Gastrocnemius medialis (tissue), 4 donors: ENCODE data around the gene PIH1D1. TPM values are rescaled to one million over a fixed set of nuclear protein-coding genes. Genes with fewer than 3 reads are reported as not detected.
"Not testable (repeated sequence)": the region's sequence is repeated elsewhere in the genome, so short reads cannot be mapped to it uniquely, and the experiment has no call there.

Experiments
- ATAC-seq, 2 donors: fragments of 150-250 bp; one replicate each; pipeline ENCODE4 v1.9.1; 2016
- DNase-seq, 2 donors: peaks; one replicate each; pipeline ENCODE4 v3.0.0-alpha.2; 2019
- H3K27ac ChIP-seq, 4 donors: fragments of 200-600 bp; sonication (generic); 1 replicate in 1 of 4; 2 replicates in 3 of 4; pipeline ENCODE4 v1.5.1; 2016 to 2018; ENCODE audit warnings: mild to moderate bottlenecking in 2 of 4, moderate library complexity in 1 of 4
- H3K27me3 ChIP-seq, 3 donors: fragments of 200-600 bp; sonication (generic) in 2 of 3; 1 replicate in 1 of 3; 2 replicates in 2 of 3; pipeline versions ENCODE4 v1.5.1 to v1.6.0; 2016 to 2019; ENCODE audit warnings: mild to moderate bottlenecking in 1 of 3, moderate library complexity in 1 of 3
- H3K36me3 ChIP-seq, 2 donors: fragments of 200-600 bp; sonication (generic) in 1 of 2; one replicate each; pipeline ENCODE4 v1.5.1; 2017 to 2018
- H3K4me1 ChIP-seq, 2 donors: fragments of 200-600 bp; sonication (generic) in 1 of 2; one replicate each; pipeline ENCODE4 v1.5.1; 2016 to 2017; ENCODE audit warnings: mild to moderate bottlenecking in 2 of 2
- H3K4me3 ChIP-seq, 4 donors: fragments of 200-600 bp; sonication (generic) in 3 of 4; 1 replicate in 1 of 4; 2 replicates in 3 of 4; pipeline ENCODE4 v1.5.1; 2016 to 2019; ENCODE audit warnings: mild to moderate bottlenecking in 2 of 4
- H3K9me3 ChIP-seq, 3 donors: fragments of 200-600 bp; sonication (generic) in 2 of 3; 1 replicate in 1 of 3; 2 replicates in 2 of 3; pipeline ENCODE4 v1.5.1; 2016 to 2019
- POLR2A ChIP-seq, 2 donors: fragments of 450-650 bp; IDR thresholded peaks; one replicate each; pipeline ENCODE4 v1.6.1; 2017; ENCODE audit warnings: antibody characterized with exemption in 2 of 2, mild to moderate bottlenecking in 2 of 2, moderate library complexity in 2 of 2
- in situ Hi-C, 4 donors: fragments of 200-750 bp; cut with MboI; loops; one replicate each; pipeline versions ENCODE4 v1.15.0 to v1.8.0; 2017; ENCODE audit warnings: low sequenced_read_pairs in 4 of 4
- intact Hi-C: fragments of 100-400 bp; cut with DNase I; formaldehyde crosslinking; loops from one replicate; pipeline ENCODE4 v1.15.1; 2023; ENCODE audit warnings: low total_unique reads
- total RNA-seq, 4 donors: library from RNA; depleted of rRNA; stranded (reverse); fragments of >200 nt; gene quantifications; one replicate each; pipeline versions ENCODE4 v1.1.0 to v1.2.3, GENCODE V29; 2016
- TF ChIP-seq, protein P1 (sequence below), 5 experiments: fragments of 450-650 bp in 3 of 5; fragments of 200-600 bp in 2 of 5; sonication (generic) in 2 of 5; IDR thresholded peaks in 4 of 5; conservative IDR thresholded peaks in 1 of 5; 1 replicate in 4 of 5; 2 replicates in 1 of 5; pipeline ENCODE4 v1.5.1; 2016 to 2019; ENCODE audit warnings: antibody characterized with exemption in 5 of 5, mild to moderate bottlenecking in 3 of 5, moderate library complexity in 3 of 5

The PIH1D1 gene
- total RNA-seq, 4 donors from 2014 or later, result 41.9 to 107 (median 79.0) TPM

DNA sequence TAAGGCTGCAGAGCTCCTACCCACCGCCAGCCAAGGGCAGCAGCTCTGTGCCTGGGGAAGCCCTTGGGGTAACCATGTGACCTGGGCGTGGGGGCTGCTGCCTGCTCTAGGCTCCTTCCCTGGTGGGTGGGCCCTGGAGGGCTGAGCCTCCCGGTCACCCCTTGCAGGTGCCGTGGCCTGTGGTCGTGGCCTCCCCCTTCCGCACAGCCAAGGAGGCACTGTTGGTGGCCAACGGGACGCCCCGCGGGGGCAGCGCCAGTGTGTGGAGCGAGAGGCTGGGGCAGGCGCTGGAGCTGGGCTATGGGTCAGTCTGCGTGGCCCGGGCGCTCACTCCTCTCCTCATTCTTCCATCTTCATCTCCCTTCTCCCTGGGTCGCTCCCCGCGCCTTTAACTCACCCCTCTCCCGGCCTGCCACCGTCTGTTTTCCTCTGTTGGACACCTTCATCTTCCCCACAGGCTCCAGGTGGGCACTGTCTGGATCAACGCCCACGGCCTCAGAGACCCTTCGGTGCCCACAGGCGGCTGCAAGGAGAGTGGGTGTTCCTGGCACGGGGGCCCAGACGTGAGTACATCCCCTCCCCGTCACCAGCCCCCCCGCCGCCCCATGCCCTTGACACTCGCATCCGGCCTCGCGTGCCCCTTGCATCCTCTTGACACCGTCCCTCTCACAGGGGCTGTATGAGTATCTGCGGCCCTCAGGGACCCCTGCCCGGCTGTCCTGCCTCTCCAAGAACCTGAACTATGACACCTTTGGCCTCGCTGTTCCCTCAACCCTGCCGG is 12.5 kb upstream of the PIH1D1 start:
- TF ChIP-seq, protein P1, sequence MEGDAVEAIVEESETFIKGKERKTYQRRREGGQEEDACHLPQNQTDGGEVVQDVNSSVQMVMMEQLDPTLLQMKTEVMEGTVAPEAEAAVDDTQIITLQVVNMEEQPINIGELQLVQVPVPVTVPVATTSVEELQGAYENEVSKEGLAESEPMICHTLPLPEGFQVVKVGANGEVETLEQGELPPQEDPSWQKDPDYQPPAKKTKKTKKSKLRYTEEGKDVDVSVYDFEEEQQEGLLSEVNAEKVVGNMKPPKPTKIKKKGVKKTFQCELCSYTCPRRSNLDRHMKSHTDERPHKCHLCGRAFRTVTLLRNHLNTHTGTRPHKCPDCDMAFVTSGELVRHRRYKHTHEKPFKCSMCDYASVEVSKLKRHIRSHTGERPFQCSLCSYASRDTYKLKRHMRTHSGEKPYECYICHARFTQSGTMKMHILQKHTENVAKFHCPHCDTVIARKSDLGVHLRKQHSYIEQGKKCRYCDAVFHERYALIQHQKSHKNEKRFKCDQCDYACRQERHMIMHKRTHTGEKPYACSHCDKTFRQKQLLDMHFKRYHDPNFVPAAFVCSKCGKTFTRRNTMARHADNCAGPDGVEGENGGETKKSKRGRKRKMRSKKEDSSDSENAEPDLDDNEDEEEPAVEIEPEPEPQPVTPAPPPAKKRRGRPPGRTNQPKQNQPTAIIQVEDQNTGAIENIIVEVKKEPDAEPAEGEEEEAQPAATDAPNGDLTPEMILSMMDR (IDR thresholded peaks at IDR 0.05 in 4 of 5, conservative IDR thresholded peaks at IDR 0.05 in 1 of 5), result no peak
- TF ChIP-seq POLR2A (IDR thresholded peaks at IDR 0.05), result no peak
- H3K27ac ChIP-seq, result no peak overlapping the region
- no peak for ATAC-seq
- no peaks in the 10 kb centered on the region for H3K9me3 ChIP-seq
- intact Hi-C loops, result no loop called here
- no peaks in the 10 kb centered on the region for H3K36me3 ChIP-seq
- H3K4me3 ChIP-seq, result no peak overlapping the region
- no peak for DNase-seq
- in situ Hi-C loops, result no loop called here
- peaks cover 0 to 4% of the 10 kb centered on the region in 2 donors for H3K4me1 ChIP-seq
- H3K27me3 ChIP-seq, result no peaks in the 10 kb centered on the region

GRCh38 chr19:49462492-49462891 is 10.9 kb upstream of the PIH1D1 start:
- in situ Hi-C loops (no loop called here), intact Hi-C loops (no loop called here)
- Histone ChIP-seq H3K4me3 (no peak overlapping the region), H3K36me3 (no peaks in the 10 kb centered on the region), H3K9me3 (no peaks in the 10 kb centered on the region), H3K27me3 (no peaks in the 10 kb centered on the region), H3K27ac (no peak overlapping the region), H3K4me1 (no peaks in the 10 kb centered on the region)
- DNase-seq (no peak), ATAC-seq (no peak)
- TF ChIP-seq, protein P1 (IDR thresholded peaks at IDR 0.05 in 4 of 5, conservative IDR thresholded peaks at IDR 0.05 in 1 of 5), result no peak
- no peak for TF ChIP-seq POLR2A (IDR thresholded peaks at IDR 0.05)

GRCh38 chr19:49461656-49462055 is 10.0 kb upstream of the PIH1D1 start:
- intact Hi-C loops (no loop called here), in situ Hi-C loops (no loop called here)
- DNase-seq, result no peak
- no peak for ATAC-seq
- H3K27me3 ChIP-seq, result no peaks in the 10 kb centered on the region
- H3K4me1 ChIP-seq, result peaks cover 0 to 3% of the 10 kb centered on the region in 2 donors
- no peak overlapping the region for H3K27ac ChIP-seq
- no peak overlapping the region for H3K4me3 ChIP-seq
- H3K36me3 ChIP-seq, result no peaks in the 10 kb centered on the region
- TF ChIP-seq POLR2A (IDR thresholded peaks at IDR 0.05), result no peak
- TF ChIP-seq, protein P1 (IDR thresholded peaks at IDR 0.05 in 4 of 5, conservative IDR thresholded peaks at IDR 0.05 in 1 of 5), result no peak
- H3K9me3 ChIP-seq, result no peaks in the 10 kb centered on the region

GRCh38 chr19:49461130-49461529 is 9.5 kb upstream of the PIH1D1 start:
- DNase-seq, H3K4me3 ChIP-seq, H3K27me3 ChIP-seq, intact Hi-C loops, H3K27ac ChIP-seq, H3K9me3 ChIP-seq, H3K4me1 ChIP-seq, H3K36me3 ChIP-seq, in situ Hi-C loops, ATAC-seq: not testable (repeated sequence)

DNA sequence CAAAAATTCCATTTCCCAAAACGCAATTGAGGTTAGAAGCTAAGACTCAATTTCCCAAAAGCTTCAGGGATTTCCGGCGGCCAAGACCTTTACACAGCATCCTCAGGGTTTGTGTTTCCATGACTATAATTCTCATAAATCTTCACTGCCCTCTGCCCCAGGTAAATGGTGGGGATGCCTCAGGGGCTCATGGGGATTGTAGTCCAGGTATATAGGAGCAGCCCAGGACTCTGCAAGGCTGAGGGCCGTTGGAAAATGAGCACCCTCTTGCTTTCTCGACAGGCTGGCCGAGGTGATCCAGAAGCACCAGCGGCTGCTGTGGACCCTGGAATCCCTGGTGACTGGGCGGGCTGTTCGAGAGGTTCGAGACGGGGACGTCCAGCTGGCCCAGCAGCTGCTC is 7.8 kb upstream of the PIH1D1 start:
- TF ChIP-seq, protein P1 (IDR thresholded peaks at IDR 0.05 in 4 of 5, conservative IDR thresholded peaks at IDR 0.05 in 1 of 5), result no peak
- no peak for TF ChIP-seq POLR2A (IDR thresholded peaks at IDR 0.05)
- Histone ChIP-seq H3K36me3 (no peaks in the 10 kb centered on the region), H3K27me3 (no peaks in the 10 kb centered on the region), H3K9me3 (no peaks in the 10 kb centered on the region), H3K4me1 (peaks cover 2 to 9% of the 10 kb centered on the region in 2 donors), H3K4me3 (no peak overlapping the region), H3K27ac (no peak overlapping the region)
- in situ Hi-C loops, result no loop called here
- intact Hi-C loops, result no loop called here
- ATAC-seq (no peak), DNase-seq (no peak)
